CD4-positive, alpha-beta T cell treated with Interleukin-1 beta for 1 hour (primary cell): ENCODE measurements around the gene CFAP97D1.

Source experiments
- DNase-seq, 2 donors: peaks; one replicate each; pipeline ENCODE4 v3.0.0-alpha.2; 2020 to 2022

Gene CFAP97D1

DNA sequence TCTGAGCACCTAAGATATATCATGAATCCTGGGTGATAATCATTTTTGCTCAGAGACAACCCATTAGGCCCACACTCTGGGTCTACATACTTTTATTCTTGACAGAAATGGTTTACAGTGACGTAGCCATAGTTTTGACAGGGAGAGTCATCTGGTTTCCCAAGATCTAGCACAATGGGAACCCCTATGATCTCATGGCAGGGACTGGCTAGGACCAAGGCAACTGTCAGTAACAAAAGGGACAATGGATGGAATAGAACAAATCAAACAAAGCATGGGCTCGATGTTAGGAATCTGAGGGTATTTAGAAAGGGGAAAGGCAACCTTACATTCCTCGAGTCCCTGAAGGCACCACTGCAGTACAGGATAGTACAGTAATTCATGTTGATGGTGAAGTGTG is 20.5 kb downstream of the CFAP97D1 start:
- DNase-seq = no peak

- DNase-seq = no peak
These were observed 21.6 kb downstream of the CFAP97D1 start for GRCh38 chr17:43801844-43802243.

DNA sequence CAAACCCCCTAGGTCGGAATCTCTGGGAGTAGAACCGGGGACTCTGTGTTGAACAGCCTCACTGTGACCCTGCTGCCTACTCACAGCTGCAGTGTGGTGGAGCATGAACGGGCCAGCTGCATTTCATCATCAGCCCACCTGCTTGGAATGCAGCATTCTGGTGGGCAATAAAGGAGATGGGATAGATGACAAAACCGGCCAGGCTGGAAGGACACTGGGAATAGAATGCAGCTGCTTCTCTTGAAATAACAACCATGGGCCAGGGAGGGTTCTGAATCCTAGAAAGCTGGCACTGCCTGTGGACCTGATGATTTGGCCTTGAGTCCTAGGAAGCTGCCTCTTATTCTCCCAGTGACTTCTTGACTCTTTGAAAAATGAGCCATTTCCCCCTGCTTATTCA is 23.5 kb downstream of the CFAP97D1 start:
- DNase-seq = no peak

- no peak for DNase-seq
These were observed 24.9 kb downstream of the CFAP97D1 start for GRCh38 chr17:43805117-43805516.

GRCh38 chr17:43808076-43808475 is 27.8 kb downstream of the CFAP97D1 start:
- no peak for DNase-seq

GRCh38 chr17:43809121-43809520 is 28.9 kb downstream of the CFAP97D1 start:
- no peak for DNase-seq

- DNase-seq = no peak
These were observed 30.0 kb downstream of the CFAP97D1 start for GRCh38 chr17:43810226-43810715.

- DNase-seq = no peak
These were observed 30.6 kb downstream of the CFAP97D1 start for GRCh38 chr17:43810823-43811222.

GRCh38 chr17:43812396-43813265 is 32.4 kb downstream of the CFAP97D1 start:
- DNase-seq = no peak

GRCh38 chr17:43813386-43813785 is 33.2 kb downstream of the CFAP97D1 start:
- DNase-seq = no peak

GRCh38 chr17:43814026-43814425 is 33.8 kb downstream of the CFAP97D1 start:
- DNase-seq = no peak

DNA sequence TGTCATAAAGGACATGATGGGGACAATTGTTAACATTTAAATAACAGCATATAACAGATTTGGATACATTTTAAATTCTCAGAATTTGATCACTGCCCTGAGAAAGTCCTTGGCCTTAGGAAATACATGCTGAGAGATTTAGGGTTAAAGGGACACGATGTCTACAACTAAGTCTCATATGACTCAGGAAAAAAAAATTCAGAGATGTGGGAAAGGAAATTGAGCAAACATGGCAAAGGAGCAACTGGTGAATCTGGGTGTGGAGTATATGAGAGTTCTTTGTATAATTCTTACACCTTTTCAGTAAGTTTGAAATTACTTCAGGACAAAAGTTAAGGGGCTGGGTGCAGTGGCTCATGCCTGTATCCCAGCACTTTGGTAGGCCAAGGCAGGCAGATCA is 34.5 kb downstream of the CFAP97D1 start:
- DNase-seq = no peak

- DNase-seq = no peak
These were observed 36.4 kb downstream of the CFAP97D1 start for GRCh38 chr17:43816336-43817320.

- DNase-seq = no peak
These were observed 37.6 kb downstream of the CFAP97D1 start for GRCh38 chr17:43817826-43818225.

DNA sequence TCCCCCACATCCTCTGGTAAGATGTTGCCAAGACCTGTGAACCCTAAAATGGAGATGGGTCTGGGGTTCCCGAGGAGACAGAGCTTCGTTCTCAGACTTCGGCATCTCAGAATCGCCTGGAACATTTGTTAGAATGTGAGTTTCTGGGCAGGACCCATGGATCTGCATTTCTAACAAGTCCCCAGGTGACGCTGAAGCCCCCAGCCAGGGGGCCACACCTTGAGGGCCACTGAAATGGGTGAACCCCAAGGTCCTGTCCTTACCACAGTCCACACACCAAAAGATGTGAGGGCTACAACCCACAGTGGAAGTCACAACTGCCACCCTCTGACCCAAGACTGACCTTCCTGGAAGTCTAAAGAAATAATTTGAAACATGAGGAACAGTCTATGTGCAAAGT is 38.7 kb downstream of the CFAP97D1 start:
- DNase-seq = no peak

GRCh38 chr17:43820759-43821158 is 40.5 kb downstream of the CFAP97D1 start:
- no peak for DNase-seq

DNA sequence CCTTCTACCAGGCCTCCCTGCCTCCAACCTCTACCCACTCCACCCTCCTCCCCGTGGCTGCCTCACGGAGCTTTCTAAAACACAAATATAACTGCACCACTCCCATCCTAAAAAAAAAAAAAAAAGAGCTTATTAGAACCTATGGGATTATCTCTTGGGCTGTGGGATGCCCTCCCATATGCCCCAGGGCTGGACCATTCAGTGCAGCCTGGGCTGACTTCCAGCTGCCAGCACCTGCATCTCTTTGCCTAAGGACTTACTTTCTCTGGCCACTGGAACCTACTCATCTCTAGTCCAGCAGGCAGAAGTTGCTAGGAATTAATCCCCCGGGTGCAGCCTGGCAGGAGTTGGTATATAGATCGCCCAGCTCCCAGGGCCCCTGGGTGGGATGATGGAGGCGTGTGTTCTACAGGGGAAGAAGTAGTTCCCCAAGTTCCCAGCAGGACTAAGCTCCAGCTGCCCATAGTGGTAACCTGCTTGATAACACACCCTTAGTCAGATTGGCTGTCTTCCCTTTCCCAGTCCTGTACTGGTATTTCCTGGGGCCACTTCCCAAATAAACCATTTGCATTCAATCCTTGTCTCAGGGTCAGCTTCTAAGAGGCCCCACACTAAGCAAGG is 42.4 kb downstream of the CFAP97D1 start:
- DNase-seq = no peak

DNA sequence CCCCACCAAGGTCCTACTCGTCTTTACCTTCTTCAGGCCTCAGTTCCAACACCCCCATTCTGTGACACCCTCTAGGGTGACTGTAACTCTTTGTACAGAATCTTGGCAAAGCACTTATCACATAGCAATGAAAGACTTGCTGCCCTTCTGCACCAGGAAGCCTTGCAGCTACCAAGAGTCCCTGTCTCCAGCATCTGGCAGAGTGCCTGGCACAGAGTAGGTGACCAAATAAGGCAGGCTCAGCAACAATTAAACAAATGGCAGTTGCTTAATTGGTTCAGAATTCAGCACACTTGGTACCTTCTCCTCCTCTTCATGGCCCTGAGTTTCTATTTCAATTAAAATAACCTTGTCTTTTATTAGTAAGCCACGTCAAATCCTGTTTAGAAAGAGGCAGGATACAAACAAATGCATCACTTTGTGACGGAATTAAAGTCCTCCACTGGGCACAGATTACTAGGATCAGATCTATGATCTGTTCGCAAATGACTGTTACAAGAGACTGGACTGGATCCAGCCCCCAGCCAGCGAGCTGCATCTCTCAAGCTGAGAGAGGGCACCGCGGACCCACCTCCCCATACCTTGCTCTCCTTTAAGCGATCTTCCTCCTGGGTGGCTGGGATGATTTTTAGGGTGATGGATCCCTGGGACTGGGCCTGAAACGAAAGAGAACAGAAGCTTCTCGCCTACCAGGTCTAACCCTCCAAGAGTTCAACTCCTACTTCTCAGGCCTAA is 43.3 kb downstream of the CFAP97D1 start:
- DNase-seq = no peak

- DNase-seq = no peak
These were observed 45.3 kb downstream of the CFAP97D1 start for GRCh38 chr17:43825567-43825966.

DNA sequence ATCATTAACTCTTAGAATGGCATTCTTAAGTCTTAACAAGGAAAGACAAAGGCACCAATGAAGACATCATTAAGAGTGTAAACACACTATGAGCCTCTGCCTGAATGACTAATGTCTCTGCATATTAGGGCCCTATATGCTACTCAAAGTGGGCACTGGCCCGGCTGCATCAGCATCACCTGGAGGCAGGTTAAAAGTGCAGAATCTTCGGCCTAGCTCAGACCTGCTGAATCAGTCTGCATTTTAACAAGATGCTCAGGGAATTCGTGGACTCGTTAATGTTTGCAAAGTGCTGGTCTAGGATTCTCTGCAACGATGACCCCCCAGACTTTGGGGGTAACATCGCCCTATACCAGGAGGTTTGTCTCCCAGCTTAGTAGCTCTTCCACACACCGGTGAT is 46.0 kb downstream of the CFAP97D1 start:
- DNase-seq = no peak

- no peak for DNase-seq
These were observed 47.4 kb downstream of the CFAP97D1 start for GRCh38 chr17:43827596-43827995.

GRCh38 chr17:43829738-43830137 is 49.5 kb downstream of the CFAP97D1 start:
- no peak for DNase-seq
